Cardiac muscle cell (in vitro differentiated cells and primary cell): ENCODE data around the gene PSMC3IP. TPM values are rescaled to one million over a fixed set of nuclear protein-coding genes. Genes with fewer than 3 reads are reported as not detected.

ENCODE experiments used
- DNase-seq, 2 donors: peaks; one replicate each; pipeline versions ENCODE4 v3.0.0 to v3.0.0-alpha.2; 2010 to 2017; ENCODE audit warnings: low read depth in 1 of 2, low spot score in 1 of 2
- H3K27ac ChIP-seq: fragments of 200-600 bp; sonication (generic); 2 replicates; pipeline ENCODE4 v1.5.1; 2016
- H3K27me3 ChIP-seq: fragments of 200-600 bp; sonication (generic); 2 replicates; pipeline ENCODE4 v1.6.0; 2016; ENCODE audit warnings: control low read depth
- H3K36me3 ChIP-seq: fragments of 200-600 bp; sonication (generic); 2 replicates; pipeline ENCODE4 v1.5.1; 2016; ENCODE audit warnings: control low read depth
- H3K4me1 ChIP-seq: fragments of 200-600 bp; sonication (generic); 2 replicates; pipeline ENCODE4 v1.8.1; 2017; ENCODE audit warnings: low read depth, mild to moderate bottlenecking, mixed run types
- H3K4me3 ChIP-seq: fragments of 200-600 bp; sonication (generic); 2 replicates; pipeline ENCODE4 v1.5.1; 2016; ENCODE audit warnings: mild to moderate bottlenecking
- H3K9me3 ChIP-seq: fragments of 200-600 bp; sonication (generic); 2 replicates; pipeline ENCODE4 v1.5.1; 2017; ENCODE audit warnings: low read depth, mild to moderate bottlenecking, control low read depth
- polyA plus RNA-seq: library from polyadenylated mRNA; unstranded; fragments of >200 nt; fragmentation: Nextera tagmentation; extraction: Ambion mirVana; gene quantifications from 2 replicates; pipeline ENCODE4 v1.2.1, GENCODE V29; 2016
- total RNA-seq: library from RNA; depleted of rRNA; stranded (reverse); fragments of >200 nt; gene quantifications from 2 replicates; pipeline ENCODE4 v1.2.3, GENCODE V29; 2016
- TF ChIP-seq, protein P1 (sequence below): IDR thresholded peaks from 2 replicates; pipeline ENCODE4 v1.5.1; 2012; ENCODE audit warnings: low read depth, mild to moderate bottlenecking, low read length

Gene PSMC3IP
- total and polyA plus RNA-seq, 2 experiments from 2014 or later = 6.2 to 14.0 TPM

DNA sequence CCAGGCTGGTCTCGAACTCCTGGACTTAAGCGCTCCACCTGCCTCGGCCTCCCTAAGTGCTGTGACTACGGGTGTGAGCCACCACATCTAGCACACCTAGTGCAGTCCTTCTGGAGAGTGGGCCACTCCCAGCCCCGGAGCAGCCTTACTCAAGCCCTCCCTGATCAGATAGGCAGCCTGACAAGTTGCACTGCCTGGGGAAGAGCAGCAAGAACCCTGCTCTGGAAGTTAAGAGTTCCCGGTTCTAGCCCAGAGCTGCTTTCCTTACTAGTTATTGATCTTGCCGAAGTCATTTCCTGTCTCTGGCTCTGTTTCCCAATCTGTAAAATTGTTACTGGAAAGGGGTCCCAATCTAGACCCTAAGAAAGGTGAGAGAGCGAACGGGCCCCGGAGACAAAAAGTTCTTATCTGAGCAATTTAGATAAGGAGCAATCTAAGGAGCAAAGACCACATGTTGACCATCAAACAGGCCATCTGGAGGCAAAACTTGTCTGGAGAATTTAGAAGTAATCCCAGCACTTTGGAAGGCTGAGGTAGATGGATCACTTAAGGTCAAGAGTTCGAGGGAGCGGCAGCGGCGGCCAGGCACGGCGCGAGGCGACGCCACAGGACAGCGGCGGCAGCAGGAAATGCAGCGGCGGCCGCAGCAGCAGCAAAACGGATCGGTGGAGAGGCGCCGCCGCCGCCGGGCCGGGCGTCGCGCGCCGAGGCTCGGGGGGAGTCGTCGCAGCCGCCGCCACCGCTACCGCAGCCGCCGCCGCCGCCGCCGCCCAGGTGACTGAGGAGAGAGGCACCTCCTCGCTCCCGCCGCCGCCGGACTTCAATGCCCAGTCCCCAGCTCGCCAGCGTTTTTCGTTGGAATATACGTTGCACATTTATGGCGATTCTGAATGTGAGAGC lies 45.8 kb downstream of the PSMC3IP start:
- H3K27ac ChIP-seq = no peak overlapping the region
- DNase-seq = peak; percentile 48 to 76
- H3K9me3 ChIP-seq = no peaks in the 10 kb centered on the region
- H3K36me3 ChIP-seq = no peaks in the 10 kb centered on the region
- no peaks in the 10 kb centered on the region for H3K27me3 ChIP-seq
- TF ChIP-seq, protein P1, sequence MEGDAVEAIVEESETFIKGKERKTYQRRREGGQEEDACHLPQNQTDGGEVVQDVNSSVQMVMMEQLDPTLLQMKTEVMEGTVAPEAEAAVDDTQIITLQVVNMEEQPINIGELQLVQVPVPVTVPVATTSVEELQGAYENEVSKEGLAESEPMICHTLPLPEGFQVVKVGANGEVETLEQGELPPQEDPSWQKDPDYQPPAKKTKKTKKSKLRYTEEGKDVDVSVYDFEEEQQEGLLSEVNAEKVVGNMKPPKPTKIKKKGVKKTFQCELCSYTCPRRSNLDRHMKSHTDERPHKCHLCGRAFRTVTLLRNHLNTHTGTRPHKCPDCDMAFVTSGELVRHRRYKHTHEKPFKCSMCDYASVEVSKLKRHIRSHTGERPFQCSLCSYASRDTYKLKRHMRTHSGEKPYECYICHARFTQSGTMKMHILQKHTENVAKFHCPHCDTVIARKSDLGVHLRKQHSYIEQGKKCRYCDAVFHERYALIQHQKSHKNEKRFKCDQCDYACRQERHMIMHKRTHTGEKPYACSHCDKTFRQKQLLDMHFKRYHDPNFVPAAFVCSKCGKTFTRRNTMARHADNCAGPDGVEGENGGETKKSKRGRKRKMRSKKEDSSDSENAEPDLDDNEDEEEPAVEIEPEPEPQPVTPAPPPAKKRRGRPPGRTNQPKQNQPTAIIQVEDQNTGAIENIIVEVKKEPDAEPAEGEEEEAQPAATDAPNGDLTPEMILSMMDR = peak; percentile 37
- peaks cover 2% of the 10 kb centered on the region for H3K4me1 ChIP-seq
- H3K4me3 ChIP-seq = peak overlapping the region; percentile 30

DNA sequence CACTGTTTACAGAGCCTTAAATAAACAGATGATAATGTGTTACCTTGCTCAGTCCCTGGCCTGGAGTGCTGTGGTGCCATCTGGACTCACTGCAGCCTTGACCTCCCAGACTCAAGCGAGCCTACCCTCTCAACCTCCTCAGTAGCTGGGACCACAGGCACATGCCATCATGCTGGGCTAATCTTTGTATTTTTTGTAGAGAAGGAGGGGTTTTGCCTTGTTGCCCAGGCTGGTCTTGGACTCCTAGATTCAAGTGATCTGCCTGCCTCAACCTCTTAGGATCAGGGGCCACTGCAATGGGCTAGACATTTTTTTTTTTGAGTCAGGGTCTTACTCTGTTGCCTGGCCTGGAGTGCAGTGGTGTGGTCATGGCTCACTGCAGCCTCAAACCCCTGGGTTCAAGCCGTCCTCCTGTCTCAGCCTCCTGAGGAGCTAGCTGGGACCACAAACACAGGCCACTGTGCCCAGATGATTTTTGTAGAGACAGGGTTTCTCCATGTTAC lies 46.5 kb downstream of the PSMC3IP start:
- Histone ChIP-seq H3K27me3 (no peaks in the 10 kb centered on the region), H3K9me3 (no peaks in the 10 kb centered on the region), H3K36me3 (no peaks in the 10 kb centered on the region), H3K4me1 (peaks cover 2% of the 10 kb centered on the region), H3K27ac (no peak overlapping the region), H3K4me3 (no peak overlapping the region)
- no peak for DNase-seq
- TF ChIP-seq, protein P1 = no peak

DNA sequence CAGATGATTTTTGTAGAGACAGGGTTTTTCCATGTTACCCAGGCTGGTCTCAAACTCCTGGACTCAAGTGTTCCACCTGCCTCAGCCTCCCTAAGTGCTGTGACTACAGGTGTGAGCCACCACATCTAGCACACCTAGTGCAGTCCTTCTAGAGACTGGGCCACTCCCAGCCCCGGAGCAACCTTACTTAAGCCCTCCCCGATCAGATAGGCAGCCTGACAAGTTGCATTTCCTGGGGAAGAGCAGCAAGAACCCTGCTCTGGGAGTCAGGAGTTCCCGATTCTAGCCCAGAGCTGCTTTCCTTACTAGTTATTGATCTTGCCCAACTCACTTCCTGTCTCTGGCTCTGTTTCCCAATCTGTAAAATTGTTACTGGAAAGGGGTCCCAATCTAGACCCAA lies 48.5 kb downstream of the PSMC3IP start:
- DNase-seq = no peak
- Histone ChIP-seq H3K4me1 (no peaks in the 10 kb centered on the region), H3K4me3 (no peak overlapping the region)

DNA sequence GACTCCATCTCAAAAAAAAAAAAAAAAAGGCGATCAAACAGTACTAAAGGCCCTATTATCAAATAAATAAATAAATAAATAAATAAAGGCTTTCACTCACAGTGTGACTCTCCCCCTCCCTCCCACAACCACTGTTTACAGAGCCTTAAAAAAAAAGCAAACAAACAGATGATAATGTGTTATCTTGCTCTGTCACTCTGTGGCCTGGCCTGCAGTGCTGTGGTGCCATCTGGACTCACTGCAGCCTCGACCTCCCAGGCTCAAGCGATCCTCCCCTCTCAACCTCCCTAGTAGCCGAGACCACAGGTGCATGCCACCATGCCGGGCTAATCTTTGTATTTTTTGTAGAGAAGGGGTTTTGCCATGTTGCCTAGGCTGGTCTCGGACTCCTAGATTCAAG lies 49.6 kb downstream of the PSMC3IP start:
- no peak for DNase-seq
- no peaks in the 10 kb centered on the region for H3K36me3 ChIP-seq
- no peak overlapping the region for H3K27ac ChIP-seq
- peaks cover 5% of the 10 kb centered on the region for H3K4me1 ChIP-seq
- TF ChIP-seq, protein P1 = no peak
- H3K4me3 ChIP-seq = no peak overlapping the region
- H3K9me3 ChIP-seq = no peaks in the 10 kb centered on the region
- H3K27me3 ChIP-seq = no peaks in the 10 kb centered on the region

More for the DNA sequence above, 48.5 kb downstream of the PSMC3IP start:
- no peaks in the 10 kb centered on the region for H3K27me3 ChIP-seq
- H3K36me3 ChIP-seq = no peaks in the 10 kb centered on the region
- no peaks in the 10 kb centered on the region for H3K9me3 ChIP-seq
- TF ChIP-seq, protein P1 = no peak
- H3K27ac ChIP-seq = no peak overlapping the region

DNA sequence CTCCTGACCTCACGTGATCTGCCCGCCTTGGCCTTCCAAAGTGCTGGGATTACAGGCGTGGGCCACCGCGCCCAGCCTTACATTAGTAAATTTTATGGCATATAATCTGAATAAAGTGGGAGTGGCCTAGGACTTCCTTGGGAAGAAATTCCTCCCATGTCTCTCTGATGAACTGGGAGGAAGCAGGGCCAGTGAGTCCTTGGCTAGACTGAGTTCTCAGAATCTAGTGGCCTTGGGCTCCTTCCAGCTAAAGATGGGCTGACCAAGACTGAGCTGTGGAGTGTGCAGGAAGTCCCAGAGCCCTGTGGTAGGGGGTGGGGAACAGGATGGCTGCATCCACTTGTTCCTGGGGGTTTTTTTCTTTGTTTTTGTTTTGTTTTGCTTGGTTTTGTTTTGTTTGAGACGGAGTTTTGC lies 51.5 kb downstream of the PSMC3IP start:
- H3K27ac ChIP-seq = no peak overlapping the region
- H3K9me3 ChIP-seq = no peaks in the 10 kb centered on the region
- peak in 1 of 2 donors; percentile 58 for DNase-seq
- H3K4me3 ChIP-seq = no peak overlapping the region
- no peaks in the 10 kb centered on the region for H3K36me3 ChIP-seq
- H3K4me1 ChIP-seq = peaks cover 8% of the 10 kb centered on the region
- TF ChIP-seq, protein P1 = no peak
- H3K27me3 ChIP-seq = no peaks in the 10 kb centered on the region
